Erythroblast (primary cell): Measurements from ENCODE around the gene GAK.

ENCODE experiments used
- GATA1 ChIP-seq: IDR thresholded peaks from 2 replicates; pipeline ENCODE4 v1.6.1; 2011; ENCODE audit warnings: low read depth, mild to moderate bottlenecking, control low read depth, low read length, moderate library complexity
- POLR2A ChIP-seq: IDR thresholded peaks from 2 replicates; pipeline ENCODE4 v1.6.1; 2011; ENCODE audit warnings: mild to moderate bottlenecking, low read length

DNA sequence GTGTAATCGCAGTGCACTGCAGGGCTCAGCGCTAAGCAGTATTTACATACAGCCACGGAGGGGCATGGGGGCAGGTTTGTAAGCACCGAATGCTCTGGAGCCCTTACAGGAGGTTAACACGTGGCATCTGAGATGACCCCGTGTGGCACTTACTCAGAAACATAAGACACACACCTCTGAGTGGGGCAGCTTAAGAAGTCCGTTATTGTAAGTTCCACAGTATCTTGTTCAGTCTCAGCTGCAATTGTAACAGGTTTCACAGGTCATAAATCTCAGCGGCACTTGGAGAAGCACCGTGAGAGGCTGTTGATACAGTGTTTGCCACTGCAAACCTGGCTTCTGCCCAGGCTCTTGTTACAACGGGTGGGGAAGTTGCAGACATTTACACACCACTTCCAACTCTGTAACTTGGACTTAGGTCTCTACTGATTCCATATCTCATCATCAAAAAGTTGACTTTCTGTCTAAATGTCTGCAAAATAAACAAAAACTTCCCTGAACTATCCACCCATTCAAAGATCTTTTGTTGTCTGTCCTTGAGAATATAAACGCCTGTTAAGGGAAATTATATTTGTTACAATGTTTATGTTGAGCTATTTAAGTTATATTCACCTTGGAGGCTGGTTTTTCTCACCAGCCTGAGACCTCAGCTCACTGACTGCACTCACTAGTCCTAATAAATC, 116.5 kb downstream of the GAK start:
- TF ChIP-seq POLR2A (no peak), GATA1 (no peak)
